Measurements from ENCODE around the gene USP28. TPM values are rescaled to one million over a fixed set of nuclear protein-coding genes. Genes with fewer than 3 reads are reported as not detected.

The USP28 gene
- total and polyA plus RNA-seq, 2 of the 8 experiments (the other 6 are each of a cell fraction or from before 2014, with no cell fraction given): 82.6 to 119 TPM

GRCh38 chr11:113806406-113806805 lies 69.0 kb downstream of the USP28 start:
- TF ChIP-seq CBX8 (IDR thresholded peaks at IDR 0.05; ENCODE audit: borderline replicate concordance, low read depth, low read length) (no peak), RAD21 (IDR thresholded peaks at IDR 0.05 in 1 of 2, conservative IDR thresholded peaks at IDR 0.05 in 1 of 2; ENCODE audit: low read depth in 2 of 2, low read length in 2 of 2) (peak; percentile 62 to 73), ATF2 (IDR thresholded peaks at IDR 0.05; ENCODE audit: low read length) (no peak), CTCF (IDR thresholded peaks at IDR 0.05; ENCODE audit: control extremely low read depth in 1 of 3, insufficient read depth in 1 of 3, low read depth in 1 of 3, low read length in 3 of 3) (peak; percentile 69 to 87 (median 70)), RXRA (IDR thresholded peaks at IDR 0.05; ENCODE audit: insufficient read depth, low read depth, low read length) (no peak), CREB1 (IDR thresholded peaks at IDR 0.05) (0 out of 2 replicates have a peak, but pooled peaks have one; percentile 20), KDM5A (IDR thresholded peaks at IDR 0.05; ENCODE audit: low read length) (no peak), CHD2 (IDR thresholded peaks at IDR 0.05; ENCODE audit: low read length) (no peak)
- Histone ChIP-seq H2AFZ (ENCODE audit: low read length) (no peak overlapping the region), H2BK20ac (ENCODE audit: low read length) (no peak overlapping the region), H3K4ac (replicated peaks; ENCODE audit: insufficient read length, low read depth, low read length) (no peak overlapping the region), H2BK12ac (ENCODE audit: low read depth, low read length) (no peak overlapping the region), H3K36me3 (ENCODE audit: control insufficient read depth in 2 of 4, insufficient read depth in 4 of 4, low read length in 3 of 4) (peaks cover 19 to 89% (median 62%) of the 10 kb centered on the region in 4 experiments), H3K23ac (ENCODE audit: insufficient read length) (no peak overlapping the region), H2BK5ac (ENCODE audit: low read depth, low read length) (no peak overlapping the region), H2BK15ac (ENCODE audit: low read length) (no peak overlapping the region), H2BK120ac (replicated peaks; ENCODE audit: low read depth, low read length) (no peak overlapping the region), H4K8ac (ENCODE audit: extremely low read depth, insufficient read depth, low read length) (no peak overlapping the region), H3K4me1 (replicated peaks in 1 of 4; ENCODE audit: control insufficient read depth in 3 of 4, insufficient read depth in 4 of 4, low read length in 3 of 4) (no peaks in the 10 kb centered on the region), H3K14ac (ENCODE audit: insufficient read length) (no peak overlapping the region), H3K56ac (replicated peaks; ENCODE audit: insufficient read length, low read depth, low read length) (no peak overlapping the region), H3K4me3 (ENCODE audit: extremely low read depth in 1 of 4, insufficient read depth in 2 of 4, low read depth in 3 of 4, low read length in 4 of 4) (no peak overlapping the region), H4K20me1 (replicated peaks in 1 of 2; ENCODE audit: control insufficient read depth in 1 of 2, insufficient read depth in 2 of 2, low read length in 2 of 2) (peaks cover 0 to 2% of the 10 kb centered on the region in 2 experiments), H3K79me1 (ENCODE audit: low read depth, low read length) (no peaks in the 10 kb centered on the region; the same call in 1 of the 2 replicates), H3K79me2 (ENCODE audit: control insufficient read depth in 1 of 2, insufficient read depth in 2 of 2, low read length in 2 of 2) (no peaks in the 10 kb centered on the region), H3K18ac (ENCODE audit: extremely low read depth, low read length) (no peak overlapping the region), H3K4me2 (ENCODE audit: insufficient read depth in 1 of 2, low read depth in 2 of 2, low read length in 2 of 2) (no peak overlapping the region), H3K9me3 (ENCODE audit: insufficient read depth in 2 of 2, low read depth in 1 of 2, low read length in 1 of 2) (no peaks in the 10 kb centered on the region), H3K23me2 (ENCODE audit: low read depth, low read length) (no peaks in the 10 kb centered on the region), H3K9ac (replicated peaks in 1 of 4; ENCODE audit: extremely low read depth in 1 of 4, low read depth in 3 of 4, low read length in 3 of 4) (no peak overlapping the region), H3K27ac (ENCODE audit: low read depth, low read length) (no peak overlapping the region), H2AK5ac (ENCODE audit: low read depth, low read length) (no peak overlapping the region), H4K91ac (replicated peaks; ENCODE audit: insufficient read length, low read length) (no peak overlapping the region), H4K5ac (ENCODE audit: insufficient read length, low read depth, low read length) (no peak overlapping the region), H3K27me3 (replicated peaks in 1 of 4; ENCODE audit: control insufficient read depth in 3 of 4, extremely low read depth in 1 of 4, insufficient read depth in 3 of 4, low read length in 3 of 4) (no peaks in the 10 kb centered on the region)
- peak in 1 of 2 experiments; percentile 70 for DNase-seq (ENCODE audit: low read depth in 1 of 2, low spot score in 2 of 2)
- 93% methylated on average over 2 of the region's 2 CpGs; no CpG with 5 or more reads in 1 of the 2 experiments for WGBS, 2 experiments (ENCODE audit: extremely low coverage in 1 of 2, insufficient coverage in 1 of 2, insufficient read length in 1 of 2, insufficient replicate concordance in 2 of 2, low coverage in 1 of 2, low lambda C conversion rate in 2 of 2, missing lambda C conversion rate in 1 of 2)
- FAIRE-seq: peak; percentile 77
- CTCF ChIA-PET (ENCODE audit: partially characterized antibody): interaction anchor here (0.6 to 3.4 kb wide), 34 partner anchors 9 to 460 kb away, joined by 3 to 22 read pairs (median 4); partner anchors contain the start of gene HTR3A
- POLR2A ChIA-PET (ENCODE audit: partially characterized antibody): interaction anchor here (1.0 to 1.5 kb wide), 3 partner anchors 10 to 70 kb away, joined by 3 to 8 read pairs (median 3); no protein-coding TSS in a partner anchor

Data from H1 (cell line).